GM19035 (cell line): ENCODE results near the gene NDUFB6.
"Not testable (repeated sequence)": the region's sequence is repeated elsewhere in the genome, so short reads cannot be mapped to it uniquely, and the experiment has no call there.

Experiments
- ATAC-seq: cut with Tn5 transposase; IDR thresholded peaks from one replicate; pipeline ENCODE4 v1.9.1; 2021; ENCODE audit not compliant: unreplicated experiment

Gene NDUFB6

GRCh38 chr9:32571969-32572899 is 725 bp downstream of the NDUFB6 start:
- peak; percentile 90 for ATAC-seq

GRCh38 chr9:32570262-32570661 is 2.7 kb downstream of the NDUFB6 start:
- no peak for ATAC-seq

DNA sequence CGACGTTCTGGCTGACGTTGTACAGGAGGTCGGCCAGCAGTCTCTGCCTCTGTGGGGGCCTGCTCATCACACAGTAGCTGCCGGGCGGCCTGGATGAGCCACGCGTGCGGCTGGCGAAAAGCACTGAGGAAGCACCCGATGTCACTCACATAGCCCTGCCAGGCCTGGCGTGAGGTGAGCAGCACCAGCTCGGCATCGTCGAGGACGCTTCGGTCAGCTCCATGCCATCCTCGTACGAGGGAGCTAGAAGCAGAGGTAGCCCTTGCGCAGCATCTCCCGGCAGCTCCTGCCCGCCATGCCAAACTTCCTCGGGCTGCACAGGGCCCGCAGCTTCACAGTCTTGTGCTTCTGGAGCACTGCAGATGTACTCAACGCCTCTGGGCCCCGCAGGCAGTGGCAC is 6.2 kb downstream of the NDUFB6 start:
- no peak for ATAC-seq

- ATAC-seq = no peak
These were observed 7.0 kb downstream of the NDUFB6 start for GRCh38 chr9:32565967-32566366.

- ATAC-seq = no peak
These were observed 14.5 kb downstream of the NDUFB6 start for GRCh38 chr9:32558408-32558934.

DNA sequence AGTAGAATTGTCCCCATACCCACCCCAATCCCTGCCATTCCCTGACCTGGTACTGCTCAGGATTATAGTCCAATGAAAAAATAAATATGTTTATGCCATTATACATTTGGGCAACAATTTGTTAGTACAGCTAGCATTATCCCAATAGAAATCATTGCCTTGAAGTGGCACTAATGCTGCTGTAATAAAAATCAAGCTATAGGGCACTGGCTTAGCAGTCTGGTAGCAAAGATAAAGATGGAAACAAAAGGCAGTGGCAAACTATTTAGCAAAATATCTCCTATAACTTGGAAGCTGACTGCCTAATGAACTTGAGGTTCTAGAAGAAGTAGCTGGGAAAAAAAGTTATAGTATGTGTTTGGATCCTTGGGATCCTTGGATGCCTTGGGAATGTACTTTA is 18.4 kb downstream of the NDUFB6 start:
- ATAC-seq = no peak

DNA sequence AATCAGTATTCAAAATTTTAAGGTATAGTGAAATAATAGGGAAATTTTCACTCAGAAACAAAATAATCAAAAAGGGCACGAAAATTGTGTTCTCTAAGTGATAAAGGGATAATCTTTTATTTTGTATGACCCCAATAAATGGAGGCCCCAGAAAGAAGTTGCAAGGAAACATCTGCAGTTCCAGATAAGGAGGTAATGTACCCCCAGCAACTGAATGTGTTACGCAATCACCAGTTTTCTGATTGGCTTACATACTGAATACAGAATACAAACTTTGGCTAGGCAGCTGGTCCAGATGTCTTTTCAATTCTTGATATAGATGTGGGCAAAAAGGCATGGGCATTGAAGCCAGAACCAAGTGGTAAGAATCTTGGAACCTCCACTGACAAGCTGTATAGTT is 18.9 kb downstream of the NDUFB6 start:
- ATAC-seq = no peak

DNA sequence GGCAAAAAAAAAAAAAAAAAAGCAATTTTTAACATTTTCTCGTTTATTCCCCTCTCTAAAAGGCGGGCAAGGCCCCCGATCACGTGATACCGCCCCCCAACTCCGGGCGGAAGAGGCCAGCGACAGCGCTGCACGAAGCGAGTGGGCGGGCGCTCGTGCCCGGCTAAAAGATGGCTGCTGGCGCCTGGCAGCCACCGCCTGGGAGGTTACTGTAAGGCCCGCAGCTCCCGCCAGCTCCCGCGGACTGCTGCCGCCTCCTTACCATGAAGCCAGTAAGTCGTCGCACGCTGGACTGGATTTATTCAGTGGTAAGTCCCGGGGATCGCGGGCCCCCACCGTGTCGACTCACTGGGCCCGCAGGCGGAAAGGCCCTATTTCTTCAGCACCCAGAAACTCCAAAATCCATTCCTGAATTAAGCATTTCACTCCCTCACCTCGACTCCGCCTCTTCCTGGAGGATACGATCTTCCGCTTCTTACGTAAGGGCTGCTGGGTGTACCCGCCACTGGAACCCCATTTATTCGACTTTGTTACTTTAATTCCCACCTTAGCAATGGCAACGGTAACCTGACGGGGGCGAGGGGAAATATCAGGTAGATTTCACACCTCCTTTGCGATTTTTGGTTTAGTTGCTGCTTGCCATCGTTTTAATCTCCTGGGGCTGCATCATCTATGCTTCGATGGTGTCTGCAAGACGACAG is 20.6 kb downstream of the NDUFB6 start, which contains the start of the genes SMIM27 and TOPORS:
SMIM27 (plus strand) TSS at position 156 of the 701 bp plus-strand sequence; CDS start at position 264, 108 bp downstream.
TOPORS (minus strand) TSS at position 415 of the 701 bp plus-strand sequence; CDS start at position 265, 150 bp downstream.
- peak; percentile 71 for ATAC-seq

GRCh38 chr9:32551276-32552051 is 21.5 kb downstream of the NDUFB6 start:
- ATAC-seq = peak; percentile 10

GRCh38 chr9:32550562-32551275 is 22.2 kb downstream of the NDUFB6 start:
- ATAC-seq = peak; percentile 65

- no peak for ATAC-seq
These were observed 22.8 kb downstream of the NDUFB6 start for GRCh38 chr9:32550150-32550561.

- ATAC-seq = not testable (repeated sequence)
These were observed 24.7 kb downstream of the NDUFB6 start for GRCh38 chr9:32548213-32548612.

DNA sequence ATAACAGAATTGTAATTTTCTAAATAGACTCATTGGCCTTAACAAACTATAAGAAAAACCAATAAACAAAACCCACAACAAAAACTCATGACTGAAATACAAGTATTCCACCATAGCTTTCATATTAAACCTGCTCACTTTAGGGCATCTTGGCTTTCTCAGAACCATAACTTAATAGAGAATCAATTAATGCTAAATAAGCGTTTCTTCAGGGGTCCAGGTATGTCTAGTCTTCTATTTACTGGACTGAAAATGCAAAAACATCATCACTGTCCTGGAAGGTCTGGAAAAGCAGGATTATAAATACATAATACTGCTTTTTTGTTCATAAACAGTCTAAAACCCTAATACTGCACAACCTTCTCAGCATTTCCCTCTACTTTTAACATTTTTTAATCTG is 27.1 kb downstream of the NDUFB6 start:
- no peak for ATAC-seq

DNA sequence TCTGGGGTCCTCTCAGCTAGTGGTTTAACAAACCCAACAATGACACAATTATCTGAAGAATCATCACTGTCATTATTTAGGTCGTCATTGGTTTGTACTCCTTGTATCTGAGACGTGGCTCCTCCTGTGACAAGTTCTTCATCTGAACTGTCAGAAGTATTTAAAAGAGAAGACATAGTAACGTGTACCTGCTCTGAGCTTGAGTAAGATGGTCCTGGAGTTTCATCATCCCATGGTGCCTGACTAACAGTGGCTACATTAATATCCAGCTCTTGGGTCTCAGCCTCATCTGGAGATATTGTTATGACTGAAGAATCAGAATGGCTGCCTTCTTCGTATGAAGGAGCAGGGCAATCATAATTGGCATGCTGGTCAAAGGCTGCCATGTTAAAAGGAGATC is 29.9 kb downstream of the NDUFB6 start:
- no peak for ATAC-seq

DNA sequence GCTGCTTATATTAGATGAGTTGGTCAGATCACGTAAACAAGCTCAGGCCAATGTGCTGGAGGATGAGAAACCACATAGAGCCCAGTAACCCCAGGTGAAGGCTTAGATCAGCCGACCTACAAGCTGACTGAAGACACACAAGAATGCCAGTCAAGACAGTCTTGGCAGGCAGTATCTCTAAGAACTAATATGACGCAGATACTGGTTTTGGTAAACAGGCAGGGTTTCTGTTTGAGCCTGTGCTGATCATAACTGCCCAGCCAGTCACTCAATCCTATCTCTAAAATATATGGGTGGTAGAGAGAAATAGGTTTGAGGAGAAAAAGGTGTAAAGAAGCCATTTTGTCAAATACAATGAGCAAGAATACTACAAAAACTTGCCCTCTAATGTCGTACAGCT is 39.1 kb downstream of the NDUFB6 start:
- ATAC-seq = no peak

DNA sequence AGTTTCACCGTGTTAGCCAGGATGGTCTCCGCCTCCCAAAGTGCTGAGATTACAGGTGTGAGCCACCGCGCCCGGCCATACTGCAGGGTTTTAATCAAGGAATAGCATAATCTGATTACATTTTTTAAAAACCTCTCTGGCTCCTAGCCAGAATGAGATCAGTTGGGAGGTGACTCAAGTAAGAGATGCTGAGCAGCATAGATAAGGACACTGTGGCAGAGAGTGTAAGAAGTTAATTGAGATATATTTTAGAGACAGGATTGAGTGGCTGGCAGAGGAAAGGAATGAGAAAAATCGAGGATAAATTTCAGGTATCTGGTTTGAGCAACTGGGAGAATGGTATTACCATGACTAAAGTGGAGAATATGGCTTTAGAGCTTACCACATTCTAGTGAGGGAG is 39.6 kb downstream of the NDUFB6 start:
- no peak for ATAC-seq

GRCh38 chr9:32526707-32527048 is 46.3 kb downstream of the NDUFB6 start:
- no peak for ATAC-seq

- ATAC-seq = peak; percentile 68
These were observed 46.8 kb downstream of the NDUFB6 start, which contains the start of gene RIGI for GRCh38 chr9:32526041-32526706. Gene RIGI (minus strand): TSS chr9:32526196. CDS start chr9:32526166, 30 bp downstream.

DNA sequence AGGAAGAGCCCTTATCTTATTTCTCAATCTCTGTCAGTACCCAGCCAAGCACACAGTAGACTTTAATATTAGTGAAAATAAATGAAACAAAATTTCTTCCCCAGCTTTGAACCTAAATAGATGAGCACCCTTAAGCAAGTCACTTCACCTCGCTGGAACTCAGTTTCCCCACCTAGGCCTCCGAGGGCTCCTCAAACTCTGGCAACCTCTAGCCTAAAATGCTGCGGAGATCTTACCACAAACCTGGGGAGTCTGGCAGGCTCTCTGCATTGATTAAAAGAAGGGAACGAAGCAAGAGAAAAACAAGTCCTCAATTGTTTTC is 47.3 kb downstream of the NDUFB6 start:
- ATAC-seq = peak; percentile 20
